Stimulated activated CD4-positive, alpha-beta T cell treated with anti-CD3 and anti-CD28 coated beads, Interleukin-2, amount 100 ng/mL, for 4 hours (primary cell): ENCODE measurements around the gene NARF.

Experiments used
- DNase-seq: peaks from one replicate; pipeline ENCODE4 v3.0.0-alpha.2; 2020; ENCODE audit warnings: low read depth

Gene NARF

DNA sequence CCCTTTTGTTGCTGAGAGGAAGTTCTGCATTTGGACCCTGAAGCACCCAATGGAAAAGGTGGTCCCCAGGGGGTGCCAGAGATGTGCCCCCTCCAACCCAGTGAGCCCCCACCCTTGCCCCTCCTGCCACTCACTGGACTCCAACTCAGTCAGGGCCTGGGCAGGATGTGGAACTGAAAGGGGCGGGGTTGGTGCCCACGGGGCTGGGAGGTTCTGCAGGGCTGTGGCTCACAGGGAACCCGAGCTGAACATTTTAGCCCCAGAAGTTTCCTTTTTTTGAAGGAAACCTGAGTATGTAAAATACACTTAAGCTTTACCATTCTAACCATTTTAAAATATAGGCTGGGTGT is 24.4 kb upstream of the NARF start:
- DNase-seq: no peak

DNA sequence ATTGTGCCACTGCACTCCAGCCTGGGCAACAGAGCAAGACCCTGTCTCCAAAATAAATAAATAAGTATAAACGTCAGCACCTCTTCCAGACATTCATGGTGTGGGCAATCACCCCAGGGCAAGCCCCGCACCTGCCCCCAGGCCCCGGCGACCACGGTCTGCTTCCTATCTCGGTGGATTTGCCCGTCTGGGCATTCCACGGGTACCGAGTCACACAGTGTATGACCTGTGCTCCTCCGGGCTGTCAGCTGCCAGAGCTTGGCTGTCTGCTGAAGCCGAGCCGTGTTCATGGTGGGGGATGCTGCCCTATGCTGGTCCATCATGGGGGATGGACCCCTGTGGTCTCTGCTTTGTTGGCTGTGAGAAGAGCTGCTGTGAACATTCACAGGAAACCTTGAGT is 23.4 kb upstream of the NARF start:
- no peak for DNase-seq

GRCh38 chr17:82435601-82436583 is 22.6 kb upstream of the NARF start:
- no peak for DNase-seq

GRCh38 chr17:82436601-82437324 is 21.8 kb upstream of the NARF start:
- DNase-seq: no peak

DNA sequence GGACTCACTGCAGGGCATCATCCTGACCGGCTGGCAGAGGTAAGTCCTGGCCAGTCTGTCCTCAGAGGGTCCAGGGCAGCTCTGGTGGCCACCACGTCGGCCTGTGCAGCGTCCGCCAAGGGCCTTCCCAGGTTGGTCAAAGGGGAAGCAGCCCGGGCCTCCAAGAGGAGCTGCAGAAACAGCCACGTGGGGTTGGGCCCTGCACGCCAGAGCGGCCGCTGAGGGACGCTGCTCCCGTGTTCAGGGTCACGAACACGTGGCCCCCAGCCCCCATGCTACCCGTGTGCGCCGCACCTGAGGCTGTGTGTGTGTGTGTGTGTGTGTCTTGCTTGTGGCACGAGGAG is 21.2 kb upstream of the NARF start:
- DNase-seq: no peak

DNA sequence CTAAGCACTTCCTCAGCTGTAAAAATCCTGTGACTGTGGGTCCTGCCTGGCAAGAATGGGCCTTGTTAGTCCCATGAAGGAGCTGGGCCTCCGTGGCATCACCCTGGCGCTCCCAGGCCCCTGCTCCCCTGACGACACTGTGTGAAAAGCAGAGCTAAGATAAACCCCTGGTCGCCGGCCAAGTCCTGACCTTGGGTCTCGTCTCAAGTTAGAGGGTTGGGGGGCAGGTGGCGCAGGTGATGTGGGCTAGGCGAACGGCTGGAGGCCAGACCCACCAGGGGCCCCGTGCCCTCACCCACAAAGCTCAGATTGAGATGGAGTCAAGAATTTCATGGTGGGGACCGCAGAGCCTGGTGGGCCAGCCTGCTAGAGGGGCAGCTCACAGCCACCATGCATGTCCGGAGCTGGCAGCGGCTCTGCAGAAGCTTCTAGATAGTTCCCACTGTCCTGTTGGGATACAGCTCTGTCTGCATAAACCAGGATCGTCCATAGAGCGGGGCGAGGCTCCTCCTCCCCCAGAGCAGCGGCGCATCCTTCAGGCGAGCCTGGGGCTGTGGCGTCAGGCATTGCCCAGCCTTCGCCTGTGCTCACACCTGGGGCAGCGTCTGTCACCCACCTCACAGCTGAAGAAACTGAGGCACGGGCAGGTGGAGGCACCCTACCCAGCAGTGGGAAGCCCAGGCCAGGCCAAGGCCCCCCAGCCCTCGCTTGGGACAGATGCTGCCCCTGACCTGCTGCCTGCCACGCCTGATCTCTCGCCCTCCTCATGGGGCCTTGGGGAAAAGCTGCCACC is 19.9 kb upstream of the NARF start:
- DNase-seq: no peak

DNA sequence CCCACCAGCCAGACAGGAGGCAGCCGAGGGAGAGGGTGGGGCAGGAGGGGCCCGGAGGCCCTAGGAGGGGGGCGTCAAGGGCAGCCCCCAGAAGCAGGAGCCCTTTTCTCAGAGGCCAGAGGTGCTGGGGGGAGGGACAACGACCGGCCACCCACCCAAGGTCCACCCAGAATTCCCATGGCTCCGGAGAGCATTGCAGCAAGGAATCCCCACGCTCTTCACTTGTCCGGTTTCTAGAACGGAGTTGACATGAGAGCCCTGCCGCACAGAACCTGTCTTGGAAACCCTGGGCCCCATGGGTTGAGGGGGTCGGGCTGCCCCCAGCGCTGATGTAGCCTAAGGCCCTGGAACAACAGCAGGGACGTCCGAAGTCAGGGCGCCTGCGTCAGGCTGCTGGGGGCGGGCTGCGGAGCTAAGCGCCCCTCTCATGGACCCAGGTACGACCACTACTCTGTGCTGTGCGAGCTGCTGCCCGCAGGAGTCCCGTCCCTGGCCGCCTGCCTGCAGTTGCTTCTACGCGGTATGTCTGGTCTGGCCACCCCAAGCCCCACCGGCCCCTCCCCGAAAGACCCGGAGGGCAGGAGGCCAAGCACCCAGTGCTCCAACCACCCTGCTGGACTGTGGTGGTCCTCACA is 19.2 kb upstream of the NARF start:
- DNase-seq: no peak

GRCh38 chr17:82439829-82440365 is 18.6 kb upstream of the NARF start:
- DNase-seq: no peak

GRCh38 chr17:82440469-82440981 is 18.0 kb upstream of the NARF start:
- DNase-seq: no peak

DNA sequence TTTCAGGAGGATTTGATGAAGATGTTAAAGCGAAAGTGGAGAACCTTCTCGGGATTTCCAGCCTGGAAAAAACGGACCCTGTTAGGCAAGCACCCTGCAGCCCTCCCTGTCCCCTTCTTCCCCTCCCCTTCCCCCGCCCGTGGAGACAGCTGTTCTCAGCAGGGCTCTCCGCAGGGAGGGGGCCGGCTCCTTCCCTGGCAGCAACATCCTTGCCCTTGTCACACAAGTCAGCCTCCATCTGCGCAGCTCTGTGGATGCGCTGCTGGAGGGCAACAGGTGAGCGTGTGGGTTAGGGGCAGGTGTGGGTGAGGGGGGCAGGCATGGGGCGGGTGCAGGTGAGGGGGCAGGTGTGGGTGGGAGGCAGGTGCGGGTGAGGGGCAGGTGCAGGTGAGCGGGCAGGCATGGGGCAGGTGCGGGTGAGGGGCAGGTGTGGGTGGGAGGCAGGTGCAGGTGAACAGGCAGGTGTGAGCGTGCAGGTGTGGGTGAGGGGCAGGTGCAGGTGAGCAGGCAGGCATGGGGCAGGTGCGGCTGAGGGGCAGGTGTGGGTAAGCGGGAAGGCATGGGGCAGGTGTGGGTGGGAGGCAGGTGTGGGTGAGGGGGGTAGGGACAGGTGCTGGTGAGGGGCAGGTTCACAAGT is 17.4 kb upstream of the NARF start:
- no peak for DNase-seq

GRCh38 chr17:82441691-82442487 is 16.7 kb upstream of the NARF start:
- DNase-seq: no peak

- DNase-seq: no peak
These were observed 15.7 kb upstream of the NARF start for GRCh38 chr17:82442643-82443464.

DNA sequence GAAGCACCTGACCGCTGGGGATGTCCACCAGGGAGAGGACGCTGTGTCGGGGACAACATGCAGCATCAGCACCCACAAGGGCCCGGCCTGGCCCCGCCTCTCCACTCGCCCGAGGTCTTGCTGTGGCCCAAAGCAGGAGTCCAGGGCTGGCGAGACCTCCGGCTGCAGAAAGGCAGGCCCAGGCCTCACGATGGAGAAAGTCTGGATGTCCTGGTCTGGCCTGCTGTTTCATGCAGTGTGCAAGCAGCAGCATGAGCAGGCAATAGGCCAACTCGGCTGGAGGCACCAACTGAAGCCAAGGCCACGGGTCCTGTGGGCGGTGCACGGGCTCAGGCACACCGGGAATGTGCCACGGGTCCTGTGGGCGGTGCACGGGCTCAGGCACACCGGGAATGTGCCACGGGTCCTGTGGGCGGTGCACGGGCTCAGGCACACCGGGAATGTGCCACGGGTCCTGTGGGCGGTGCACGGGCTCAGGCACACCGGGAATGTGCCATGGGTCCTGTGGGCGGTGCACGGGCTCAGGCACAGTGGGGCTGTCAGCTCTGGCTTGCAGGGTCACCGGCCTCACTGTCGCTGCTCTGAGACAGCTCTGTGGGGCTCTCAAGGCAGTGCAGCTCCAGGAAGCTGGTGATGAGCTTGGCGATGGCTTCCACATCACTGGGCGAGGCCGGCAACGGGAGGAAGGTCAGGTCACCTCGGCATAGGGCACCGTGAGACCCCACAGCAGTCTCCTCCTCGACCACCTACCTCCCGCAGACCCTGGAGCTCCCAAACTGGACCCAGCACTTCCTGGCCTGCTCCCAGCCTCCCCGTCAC is 14.9 kb upstream of the NARF start:
- no peak for DNase-seq

- no peak for DNase-seq
These were observed 14.2 kb upstream of the NARF start for GRCh38 chr17:82444284-82444893.

GRCh38 chr17:82444941-82445521 is 13.5 kb upstream of the NARF start:
- DNase-seq: no peak

DNA sequence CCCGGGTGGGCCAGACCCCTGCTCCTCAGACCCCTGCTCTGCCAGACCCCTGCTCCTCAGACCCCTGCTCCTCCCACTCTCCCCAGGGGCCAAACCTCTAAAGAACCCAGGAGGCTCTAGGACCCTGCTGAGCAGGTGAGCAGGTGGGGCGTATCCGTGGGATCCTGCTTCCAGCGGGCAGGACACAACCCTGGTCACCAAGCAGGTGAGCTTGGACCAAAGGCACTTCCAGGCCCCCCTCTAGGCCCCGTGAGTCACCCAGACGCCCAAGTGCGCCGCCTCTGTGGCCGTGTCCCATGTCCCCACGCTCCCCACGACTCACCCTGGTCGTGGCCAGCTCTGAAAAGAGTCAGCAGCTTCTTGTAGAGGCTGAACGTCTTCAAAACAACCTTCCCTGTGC is 13.0 kb upstream of the NARF start:
- DNase-seq: no peak

DNA sequence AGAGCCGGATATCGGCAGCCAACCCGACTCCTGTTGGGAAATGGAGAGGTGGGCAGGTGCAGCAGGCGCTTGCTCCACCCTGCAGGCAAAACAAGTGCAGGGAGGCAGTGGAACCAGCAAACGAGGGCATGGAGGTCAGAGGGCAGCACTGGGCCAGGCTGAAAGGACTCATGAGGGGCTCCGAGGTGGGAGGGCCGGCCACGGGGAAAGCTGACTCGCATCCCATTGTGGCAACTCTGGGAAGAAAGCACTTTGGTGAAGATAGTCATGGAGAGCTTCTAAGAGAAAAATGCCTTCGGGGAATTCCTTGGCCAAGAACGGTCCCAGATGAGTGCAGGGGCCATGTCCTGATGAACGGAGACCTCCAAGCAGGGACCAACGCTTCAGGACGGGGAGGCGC is 12.4 kb upstream of the NARF start:
- DNase-seq: no peak

- no peak for DNase-seq
These were observed 11.9 kb upstream of the NARF start for GRCh38 chr17:82446649-82447048.
